ENCODE results near the gene VWF.
"Not testable (repeated sequence)": the region's sequence is repeated elsewhere in the genome, so short reads cannot be mapped to it uniquely, and the experiment has no call there.

VWF gene

DNA sequence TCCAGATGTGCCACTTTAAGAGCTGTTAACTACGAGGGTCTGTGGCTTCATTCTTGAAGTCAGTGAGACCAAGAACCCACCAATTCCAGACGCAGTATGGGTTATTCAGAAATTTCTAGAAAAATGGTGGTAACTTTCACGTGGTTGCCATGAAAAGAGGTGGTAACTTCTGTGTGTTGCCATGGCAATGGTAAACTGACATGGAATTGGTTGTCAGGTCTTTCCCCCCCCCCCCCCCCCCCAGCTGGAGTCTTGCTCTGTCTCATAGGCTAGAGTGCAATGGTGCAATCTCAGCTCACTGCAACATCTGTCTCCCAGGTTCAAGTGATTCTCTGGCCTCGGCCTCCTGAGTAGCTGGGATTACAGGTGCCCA, 18.8 kb upstream of the VWF start:
- no peak for DNase-seq

DNA sequence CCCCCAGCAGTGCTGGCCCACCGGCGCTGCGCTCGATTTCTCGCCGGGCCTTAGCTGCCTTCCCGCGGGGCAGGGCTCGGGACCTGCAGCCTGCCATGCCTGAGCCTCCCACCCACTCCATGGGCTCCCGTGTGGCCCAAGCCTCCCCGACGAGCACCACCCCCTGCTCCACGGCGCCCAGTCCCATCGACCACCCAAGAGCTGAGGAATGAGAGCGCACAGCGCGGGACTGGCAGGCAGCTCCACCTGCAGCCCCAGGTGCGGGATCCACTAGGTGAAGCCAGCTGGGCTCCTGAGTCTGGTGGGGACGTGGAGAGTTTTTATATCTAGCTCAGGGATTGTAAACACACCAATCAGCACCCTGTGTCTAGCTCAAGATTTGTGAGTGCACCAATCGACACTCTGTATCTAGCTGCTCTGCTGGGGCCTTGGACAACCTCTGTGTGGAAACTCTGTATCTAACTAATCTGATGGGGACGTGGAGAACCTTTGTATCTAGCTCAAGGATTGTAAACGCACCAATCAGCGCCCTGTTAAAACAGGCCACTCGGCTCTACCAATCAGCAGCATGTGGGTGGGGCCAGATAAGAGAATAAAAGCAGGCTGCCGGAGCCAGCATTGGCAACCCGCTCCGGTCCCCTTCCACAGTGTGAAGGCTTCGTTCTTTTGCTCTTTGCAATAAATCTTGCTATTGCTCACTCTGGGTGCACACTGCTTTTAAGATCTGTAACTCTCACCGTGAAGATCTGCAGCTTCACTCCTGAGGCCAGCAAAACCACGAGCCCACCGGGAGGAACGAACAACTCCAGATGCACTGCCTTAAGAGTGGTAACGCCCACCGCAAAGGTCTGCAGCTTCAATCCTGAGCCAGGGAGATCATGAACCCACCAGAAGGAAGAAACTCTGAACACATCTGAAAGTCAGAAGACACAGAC, 18.2 kb upstream of the VWF start:
- not testable (repeated sequence) for DNase-seq

- DNase-seq, result not testable (repeated sequence)
Measured at GRCh38 chr12:6141731-6142367, 17.4 kb upstream of the VWF start.

- DNase-seq, result peak in 2 of 4 experiments; percentile 14 to 20
Measured at GRCh38 chr12:6140651-6141447, 16.4 kb upstream of the VWF start.

DNA sequence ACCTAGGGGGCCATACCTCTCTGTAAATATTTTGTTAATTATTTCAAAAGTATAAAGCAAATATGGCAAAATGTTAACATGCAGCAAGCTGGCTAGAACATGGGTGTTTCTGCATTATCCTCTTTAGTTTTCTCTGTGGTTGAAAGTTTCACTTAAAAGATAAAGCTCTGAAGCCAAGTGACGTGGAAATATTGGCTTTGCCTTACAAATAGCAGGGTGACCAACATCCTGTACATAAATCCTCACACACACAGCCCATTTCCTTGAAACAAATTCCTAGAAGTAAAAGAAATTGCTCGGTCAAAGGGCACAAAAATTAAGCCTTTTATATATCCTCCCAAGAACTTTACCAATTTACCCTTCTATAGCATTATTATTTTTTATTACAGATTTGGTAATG, 10.6 kb upstream of the VWF start:
- DNase-seq, result no peak

DNA sequence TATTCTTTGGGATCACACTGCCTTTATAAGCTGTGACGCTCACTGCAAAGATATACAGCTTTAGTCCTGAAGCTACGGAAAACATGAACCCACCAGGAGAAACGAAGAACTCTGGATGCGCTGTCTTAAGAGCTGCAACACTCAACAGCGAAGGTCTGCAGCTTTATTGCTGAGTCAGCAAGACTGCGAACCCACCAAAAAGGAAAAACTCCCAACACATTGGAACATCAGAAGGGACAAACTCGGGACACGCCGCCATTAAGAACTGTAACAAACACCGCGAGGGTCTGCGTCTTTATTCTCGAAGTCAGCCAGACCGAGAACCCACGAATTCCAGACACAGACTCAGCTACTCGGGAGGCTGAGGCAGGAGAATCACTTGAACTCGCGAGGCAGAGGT, 9.2 kb upstream of the VWF start:
- no peak for DNase-seq

GRCh38 chr12:6132496-6132895, 8.0 kb upstream of the VWF start:
- no peak for DNase-seq

DNA sequence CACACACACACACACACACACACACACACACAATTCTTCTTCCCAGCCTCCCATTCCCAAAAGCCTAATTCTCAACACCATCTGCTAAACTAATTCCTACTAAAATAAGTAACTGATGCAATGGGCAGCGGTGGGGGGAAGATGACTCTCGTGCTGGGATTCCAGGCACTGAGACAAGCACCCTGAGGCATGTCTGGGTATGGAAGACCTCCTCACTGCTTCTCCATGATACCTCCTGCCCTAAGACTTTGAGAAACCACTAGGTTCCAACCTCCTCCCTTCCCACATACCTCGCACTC, 789 bp upstream of the VWF start:
- no peak for DNase-seq

- no peak for DNase-seq
Measured at GRCh38 chr12:6123258-6123657, 1.2 kb downstream of the VWF start.

DNA sequence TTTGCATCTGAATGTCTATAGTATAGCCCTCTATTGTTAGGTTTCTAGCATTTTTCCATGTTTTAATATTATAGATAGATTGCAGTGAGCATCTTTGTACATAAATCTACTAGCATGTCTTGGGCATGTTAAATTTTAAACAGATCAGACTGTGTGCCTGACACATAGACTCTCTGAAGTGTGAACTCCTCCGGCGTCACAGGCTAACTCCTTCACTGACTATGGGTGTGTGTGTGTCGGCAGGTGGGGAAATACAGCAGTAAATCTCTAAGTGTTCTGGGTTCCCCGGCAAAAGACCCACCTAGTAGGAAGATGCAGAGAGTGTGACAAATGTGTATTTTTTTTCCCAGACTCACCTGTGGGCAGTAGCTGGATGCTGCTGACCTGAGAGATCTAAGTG, 2.3 kb downstream of the VWF start:
- no peak for DNase-seq

- DNase-seq, result no peak
Measured at GRCh38 chr12:6120796-6121473, 3.5 kb downstream of the VWF start.

GRCh38 chr12:6118891-6119568, 5.4 kb downstream of the VWF start:
- no peak for DNase-seq

- DNase-seq, result no peak
Measured at GRCh38 chr12:6116471-6117021, 7.9 kb downstream of the VWF start.

- DNase-seq, result no peak
Measured at GRCh38 chr12:6115389-6115788, 9.1 kb downstream of the VWF start.

DNA sequence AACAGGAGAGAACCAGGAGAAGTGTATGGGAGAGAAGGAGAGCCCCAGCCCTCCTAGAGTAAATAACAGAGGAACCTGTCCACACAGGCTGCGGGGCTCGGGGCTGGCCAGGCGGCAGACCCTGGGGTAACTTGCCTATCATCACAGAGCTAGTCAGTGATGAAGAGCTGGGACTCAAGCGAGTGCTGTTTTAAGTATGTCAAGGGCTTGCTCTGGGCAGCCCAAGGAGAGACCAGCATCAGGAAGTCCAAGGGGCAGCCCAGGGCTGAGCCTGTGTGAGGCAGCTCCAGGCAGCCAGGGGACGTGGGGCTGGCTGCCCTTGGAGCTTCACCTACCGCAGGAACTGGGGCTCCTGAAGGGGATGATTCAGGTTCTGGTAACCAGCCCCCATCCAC, 10.0 kb downstream of the VWF start:
- DNase-seq, result no peak

DNA sequence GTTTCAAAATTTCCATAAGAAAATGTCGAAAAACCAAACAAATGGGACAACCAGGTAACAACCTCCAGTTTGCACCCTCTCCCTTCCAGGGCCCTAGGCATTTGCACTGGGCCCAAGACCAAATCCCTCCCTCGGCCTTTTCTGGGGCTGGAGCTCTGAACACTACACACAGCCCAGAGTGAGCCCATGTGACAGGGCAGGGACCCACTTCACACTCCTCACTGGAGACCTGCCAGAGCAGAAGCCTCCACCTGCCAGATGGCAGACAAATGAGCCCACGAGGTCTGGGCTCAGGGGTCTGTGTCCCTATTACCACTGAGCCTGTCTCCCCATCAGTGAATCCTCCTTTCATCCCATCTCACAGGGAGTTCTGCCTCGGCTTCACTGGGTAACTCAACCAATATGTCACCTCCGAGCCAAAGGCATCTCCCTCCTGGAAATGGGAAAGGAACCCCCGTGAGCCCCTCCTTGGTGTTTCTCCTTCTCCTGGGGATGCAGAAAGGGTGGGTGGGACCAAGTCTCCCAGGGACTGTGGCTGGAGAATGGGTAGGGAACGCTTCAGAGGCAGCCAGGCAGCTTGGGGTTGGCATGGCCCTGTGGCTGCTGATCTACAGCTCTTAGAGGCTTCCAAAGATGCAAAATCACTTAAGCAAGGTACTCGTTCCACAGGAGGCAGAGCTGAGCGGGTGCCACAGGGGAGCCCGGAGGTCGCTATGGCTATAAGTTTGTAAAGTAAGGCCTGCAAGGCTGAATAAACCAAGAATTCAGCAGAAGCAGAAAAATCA, 10.6 kb downstream of the VWF start:
- no peak for DNase-seq

DNA sequence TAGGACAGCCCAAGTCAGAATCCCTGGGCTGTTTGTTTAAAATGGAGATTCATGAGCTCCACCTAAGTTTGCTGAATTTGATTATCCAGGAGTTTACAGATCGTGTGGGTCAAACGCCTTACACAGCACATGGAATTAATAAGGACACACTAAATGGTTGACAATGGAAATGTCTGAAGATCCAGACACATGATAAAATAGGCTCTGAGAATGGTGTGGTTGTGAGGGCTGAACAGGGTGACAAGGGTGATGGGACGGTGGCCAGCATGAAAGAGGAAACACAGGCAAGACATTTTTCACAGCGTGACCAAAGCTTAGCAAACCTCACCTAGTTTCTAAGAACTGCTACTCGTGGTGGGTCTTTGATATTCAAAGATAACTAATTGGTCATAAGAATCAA, 12.5 kb downstream of the VWF start:
- DNase-seq, result no peak

DNA sequence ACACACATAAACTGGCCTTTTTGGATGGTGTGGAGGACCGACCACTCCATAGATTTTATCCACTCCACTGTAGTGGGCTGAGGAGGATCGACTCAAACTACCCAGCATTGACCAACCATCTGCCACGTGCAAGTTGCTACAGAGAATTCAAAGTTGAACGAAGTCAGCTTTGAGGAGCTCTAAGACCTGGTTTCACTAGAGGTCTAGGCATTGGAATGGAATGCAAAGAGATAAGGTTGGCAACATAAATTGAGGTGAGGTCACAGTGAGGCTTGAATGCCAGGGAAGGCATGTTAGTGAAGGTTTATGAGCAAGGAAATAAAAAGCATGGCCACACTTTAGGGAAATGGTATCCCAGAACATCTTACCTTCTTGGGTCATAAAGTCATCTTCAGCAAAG, 14.5 kb downstream of the VWF start:
- DNase-seq, result no peak

DNA sequence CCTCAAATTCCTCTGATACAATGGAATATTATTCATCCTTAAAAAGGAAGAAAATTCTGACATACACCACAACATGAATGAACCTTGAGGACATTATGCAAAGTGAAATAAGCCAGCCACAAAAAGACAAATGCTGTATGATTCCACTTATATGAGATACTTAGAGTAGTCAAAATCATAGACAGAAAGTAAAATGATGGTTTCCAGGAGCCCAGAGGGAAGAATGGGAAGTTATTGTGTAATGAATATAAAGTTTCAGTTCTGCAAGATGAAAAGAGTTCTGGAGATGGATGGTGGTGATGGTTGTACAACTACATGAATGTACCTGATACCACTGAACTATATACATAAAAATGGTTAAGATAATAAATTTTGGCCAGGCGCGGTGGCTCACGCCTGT, 18.3 kb downstream of the VWF start:
- DNase-seq, result no peak

GRCh38 chr12:6104842-6105241, 19.6 kb downstream of the VWF start:
- DNase-seq, result no peak

DNA sequence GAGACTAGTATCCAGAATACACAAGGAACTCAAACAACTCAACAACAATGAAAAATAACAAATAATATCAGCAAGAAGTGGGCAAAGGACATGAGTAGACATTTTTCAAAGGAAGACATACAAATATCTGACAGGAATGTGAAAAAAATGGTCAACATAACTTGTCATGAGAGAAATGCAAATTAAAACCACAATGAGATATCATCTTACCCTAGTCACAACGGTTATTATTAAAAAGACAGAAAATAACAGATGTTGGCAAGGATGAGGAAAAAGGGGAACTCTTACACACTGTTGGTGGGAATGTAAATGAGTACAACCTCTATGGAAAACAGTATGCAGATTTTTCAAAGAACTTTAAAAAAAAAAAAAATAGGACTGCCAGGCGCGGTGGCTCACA, 20.4 kb downstream of the VWF start:
- DNase-seq, result no peak

DNA sequence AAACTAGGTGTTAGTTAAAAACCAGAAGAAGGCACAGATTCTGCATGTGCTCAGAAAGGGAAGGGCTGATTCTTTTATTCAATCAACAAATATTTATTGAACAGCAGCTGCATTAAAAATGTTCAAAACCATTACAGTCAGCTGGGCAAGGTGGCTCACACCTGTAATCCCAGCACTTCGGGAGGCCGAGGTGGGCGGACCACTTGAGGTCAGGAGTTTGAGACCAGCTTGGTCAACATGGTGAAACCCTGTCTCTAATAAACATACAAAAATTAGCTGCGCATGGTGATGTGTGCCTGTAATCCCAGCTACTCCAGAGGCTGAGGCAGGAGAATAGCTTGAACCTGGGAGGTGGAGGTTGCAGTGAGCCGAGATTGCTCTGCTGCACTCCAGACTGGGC, 22.4 kb downstream of the VWF start:
- not testable (repeated sequence) for DNase-seq

Measured in activated naive CD4-positive, alpha-beta T cell (primary cell).